SK-N-SH treated with all-trans-retinoic acid at 6 μM for 48 hours (cell line): ENCODE results near the gene CETN3.

ENCODE experiments used
- ESRRG ChIP-seq: fragments of 250-450 bp; sonication (Bioruptor Pico); IDR thresholded peaks from 2 replicates; pipeline ENCODE4 v1.6.1; 2021; ENCODE audit warnings: mild to moderate bottlenecking
- RARB ChIP-seq: fragments of 250-450 bp; sonication (Bioruptor Pico); IDR thresholded peaks from 2 replicates; pipeline ENCODE4 v1.8.0; 2021; ENCODE audit warnings: mild to moderate bottlenecking, moderate library complexity
- SNAI2 ChIP-seq: fragments of 250-450 bp; sonication (Bioruptor Pico); IDR thresholded peaks from 2 replicates; pipeline ENCODE4 v1.5.0; 2020; ENCODE audit warnings: mild to moderate bottlenecking, moderate library complexity
- ZC3H10 ChIP-seq: fragments of 250-450 bp; sonication (Bioruptor Pico); IDR thresholded peaks from 2 replicates; pipeline ENCODE4 v1.5.1; 2021; ENCODE audit warnings: mild to moderate bottlenecking, moderate library complexity
- ZFP3 ChIP-seq: fragments of 250-450 bp; sonication (Bioruptor Pico); IDR thresholded peaks from 2 replicates; pipeline ENCODE4 v1.5.0; 2020; ENCODE audit warnings: mild to moderate bottlenecking, moderate library complexity
- ZFP30 ChIP-seq: fragments of 450-650 bp; formaldehyde crosslinking; IDR thresholded peaks from 2 replicates; pipeline ENCODE4 v1.5.0; 2022; ENCODE audit warnings: mild to moderate bottlenecking, moderate library complexity
- TF ChIP-seq, protein P1 (sequence below): fragments of 250-450 bp; sonication (Bioruptor Pico); IDR thresholded peaks from 2 replicates; pipeline ENCODE4 v1.5.1; 2021; ENCODE audit warnings: mild to moderate bottlenecking, moderate library complexity
- TF ChIP-seq, protein P2 (sequence below): fragments of 250-450 bp; sonication (Bioruptor Pico); IDR thresholded peaks from 2 replicates; pipeline ENCODE4 v1.8.0; 2020; ENCODE audit warnings: mild to moderate bottlenecking, moderate library complexity, borderline replicate concordance

DNA sequence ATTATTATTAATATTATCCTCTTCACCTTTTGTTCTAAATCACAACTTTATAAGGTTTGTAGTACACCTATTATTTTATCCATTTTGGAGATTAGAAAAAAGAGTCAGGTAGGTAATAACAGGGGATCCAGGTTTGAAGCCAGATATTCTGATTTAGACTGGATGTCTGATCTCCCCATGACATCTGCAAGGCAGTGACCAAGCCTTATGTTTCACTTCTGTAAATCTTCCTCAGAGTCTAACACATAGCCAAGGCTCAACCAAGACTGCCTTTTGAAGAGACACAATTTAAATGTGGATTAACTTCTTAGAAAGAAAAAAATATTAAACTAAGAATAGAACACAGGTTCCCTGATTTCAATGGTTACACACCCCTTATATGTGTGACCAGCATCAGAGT, 44.2 kb downstream of the CETN3 start:
- TF ChIP-seq, protein P1, sequence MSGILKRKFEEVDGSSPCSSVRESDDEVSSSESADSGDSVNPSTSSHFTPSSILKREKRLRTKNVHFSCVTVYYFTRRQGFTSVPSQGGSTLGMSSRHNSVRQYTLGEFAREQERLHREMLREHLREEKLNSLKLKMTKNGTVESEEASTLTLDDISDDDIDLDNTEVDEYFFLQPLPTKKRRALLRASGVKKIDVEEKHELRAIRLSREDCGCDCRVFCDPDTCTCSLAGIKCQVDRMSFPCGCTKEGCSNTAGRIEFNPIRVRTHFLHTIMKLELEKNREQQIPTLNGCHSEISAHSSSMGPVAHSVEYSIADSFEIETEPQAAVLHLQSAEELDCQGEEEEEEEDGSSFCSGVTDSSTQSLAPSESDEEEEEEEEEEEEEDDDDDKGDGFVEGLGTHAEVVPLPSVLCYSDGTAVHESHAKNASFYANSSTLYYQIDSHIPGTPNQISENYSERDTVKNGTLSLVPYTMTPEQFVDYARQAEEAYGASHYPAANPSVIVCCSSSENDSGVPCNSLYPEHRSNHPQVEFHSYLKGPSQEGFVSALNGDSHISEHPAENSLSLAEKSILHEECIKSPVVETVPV (CRISPR knock-in tag): no peak
- TF ChIP-seq ZFP3 (CRISPR knock-in tag): no peak
- TF ChIP-seq ESRRG (CRISPR knock-in tag): no peak
- no peak for TF ChIP-seq ZC3H10 (CRISPR knock-in tag)
- TF ChIP-seq ZFP30 (CRISPR knock-in tag): no peak
- TF ChIP-seq SNAI2 (CRISPR knock-in tag): no peak
- no peak for TF ChIP-seq RARB (CRISPR knock-in tag)
- TF ChIP-seq, protein P2, sequence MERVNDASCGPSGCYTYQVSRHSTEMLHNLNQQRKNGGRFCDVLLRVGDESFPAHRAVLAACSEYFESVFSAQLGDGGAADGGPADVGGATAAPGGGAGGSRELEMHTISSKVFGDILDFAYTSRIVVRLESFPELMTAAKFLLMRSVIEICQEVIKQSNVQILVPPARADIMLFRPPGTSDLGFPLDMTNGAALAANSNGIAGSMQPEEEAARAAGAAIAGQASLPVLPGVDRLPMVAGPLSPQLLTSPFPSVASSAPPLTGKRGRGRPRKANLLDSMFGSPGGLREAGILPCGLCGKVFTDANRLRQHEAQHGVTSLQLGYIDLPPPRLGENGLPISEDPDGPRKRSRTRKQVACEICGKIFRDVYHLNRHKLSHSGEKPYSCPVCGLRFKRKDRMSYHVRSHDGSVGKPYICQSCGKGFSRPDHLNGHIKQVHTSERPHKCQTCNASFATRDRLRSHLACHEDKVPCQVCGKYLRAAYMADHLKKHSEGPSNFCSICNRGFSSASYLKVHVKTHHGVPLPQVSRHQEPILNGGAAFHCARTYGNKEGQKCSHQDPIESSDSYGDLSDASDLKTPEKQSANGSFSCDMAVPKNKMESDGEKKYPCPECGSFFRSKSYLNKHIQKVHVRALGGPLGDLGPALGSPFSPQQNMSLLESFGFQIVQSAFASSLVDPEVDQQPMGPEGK (CRISPR knock-in tag): no peak
